ENCODE results near the gene HMGN1.
A peak's percentile ranks its signal among the peaks of the same experiment; 100 is the strongest.

HMGN1 gene

GRCh38 chr21:39350094-39351005 lies 1.5 kb upstream of the HMGN1 start:
- Histone ChIP-seq H3K9ac (ENCODE audit: low read depth, low read length) (peak overlapping the region; percentile 99), H3K36me3 (ENCODE audit: insufficient read depth, low read length) (peaks cover 29% of the 10 kb centered on the region), H4K20me1 (ENCODE audit: insufficient read depth, low read length) (peaks cover 26% of the 10 kb centered on the region), H3K4me3 (ENCODE audit: low read depth in 1 of 2, low read length in 2 of 2) (peak overlapping the region; percentile 66 to 91), H2AFZ (ENCODE audit: low read depth, low read length) (peak overlapping the region; percentile 99), H3K9me3 (ENCODE audit: insufficient read depth, low read length, severe bottlenecking) (no peaks in the 10 kb centered on the region), H3K79me2 (ENCODE audit: insufficient read depth, low read length) (peaks cover 49% of the 10 kb centered on the region), H3K4me1 (ENCODE audit: insufficient read depth, low read length) (peaks cover 38% of the 10 kb centered on the region), H3K4me2 (ENCODE audit: insufficient read depth, low read length) (peak overlapping the region; percentile 77), H3K27me3 (ENCODE audit: insufficient read depth, low read length, poor library complexity) (peaks cover 2% of the 10 kb centered on the region), H3K27ac (ENCODE audit: low read length) (peak overlapping the region; percentile 100)
- DNase-seq (no peak), ATAC-seq (ENCODE audit: insufficient read depth, low read depth) (no peak)
- no peak for TF ChIP-seq CTCF (IDR thresholded peaks at IDR 0.05; ENCODE audit: borderline replicate concordance, extremely low read depth, low read length, poor library complexity, severe bottlenecking)
- no peak for TF ChIP-seq EZH2 (IDR thresholded peaks at IDR 0.05; ENCODE audit: borderline replicate concordance, low read depth, low read length, severe bottlenecking)

GRCh38 chr21:39349211-39350093 lies 564 bp upstream of the HMGN1 start:
- H3K79me2 ChIP-seq (ENCODE audit: insufficient read depth, low read length): peaks cover 57% of the 10 kb centered on the region
- peak overlapping the region; percentile 100 for H3K27ac ChIP-seq (ENCODE audit: low read length)
- H2AFZ ChIP-seq (ENCODE audit: low read depth, low read length): peak overlapping the region; percentile 99
- H3K27me3 ChIP-seq (ENCODE audit: insufficient read depth, low read length, poor library complexity): no peaks in the 10 kb centered on the region
- peak overlapping the region; percentile 66 to 91 for H3K4me3 ChIP-seq (ENCODE audit: low read depth in 1 of 2, low read length in 2 of 2)
- H3K9me3 ChIP-seq (ENCODE audit: insufficient read depth, low read length, severe bottlenecking): no peaks in the 10 kb centered on the region
- ATAC-seq (ENCODE audit: insufficient read depth, low read depth): peak; percentile 88
- H3K4me2 ChIP-seq (ENCODE audit: insufficient read depth, low read length): peak overlapping the region; percentile 77
- H3K9ac ChIP-seq (ENCODE audit: low read depth, low read length): peak overlapping the region; percentile 99
- peaks cover 44% of the 10 kb centered on the region for H3K4me1 ChIP-seq (ENCODE audit: insufficient read depth, low read length)
- peaks cover 32% of the 10 kb centered on the region for H4K20me1 ChIP-seq (ENCODE audit: insufficient read depth, low read length)
- H3K36me3 ChIP-seq (ENCODE audit: insufficient read depth, low read length): peaks cover 38% of the 10 kb centered on the region
- DNase-seq: peak; percentile 98
- TF ChIP-seq EZH2 (IDR thresholded peaks at IDR 0.05; ENCODE audit: borderline replicate concordance, low read depth, low read length, severe bottlenecking) (no peak), CTCF (IDR thresholded peaks at IDR 0.05; ENCODE audit: borderline replicate concordance, extremely low read depth, low read length, poor library complexity, severe bottlenecking) (peak; percentile 3)

- Histone ChIP-seq H3K9me3 (ENCODE audit: insufficient read depth, low read length, severe bottlenecking) (no peaks in the 10 kb centered on the region), H3K4me1 (ENCODE audit: insufficient read depth, low read length) (peaks cover 44% of the 10 kb centered on the region), H3K36me3 (ENCODE audit: insufficient read depth, low read length) (peaks cover 53% of the 10 kb centered on the region), H3K27ac (ENCODE audit: low read length) (peak overlapping the region; percentile 95), H2AFZ (ENCODE audit: low read depth, low read length) (peak overlapping the region; percentile 77), H3K4me3 (ENCODE audit: low read depth in 1 of 2, low read length in 2 of 2) (peak overlapping the region; percentile 88 to 97), H3K4me2 (ENCODE audit: insufficient read depth, low read length) (peak overlapping the region; percentile 81), H3K79me2 (ENCODE audit: insufficient read depth, low read length) (peaks cover 64% of the 10 kb centered on the region), H4K20me1 (ENCODE audit: insufficient read depth, low read length) (peaks cover 41% of the 10 kb centered on the region), H3K9ac (ENCODE audit: low read depth, low read length) (peak overlapping the region; percentile 96), H3K27me3 (ENCODE audit: insufficient read depth, low read length, poor library complexity) (no peaks in the 10 kb centered on the region)
- TF ChIP-seq EZH2 (IDR thresholded peaks at IDR 0.05; ENCODE audit: borderline replicate concordance, low read depth, low read length, severe bottlenecking): no peak
- TF ChIP-seq CTCF (IDR thresholded peaks at IDR 0.05; ENCODE audit: borderline replicate concordance, extremely low read depth, low read length, poor library complexity, severe bottlenecking): no peak
- ATAC-seq (ENCODE audit: insufficient read depth, low read depth) (peak; percentile 0; the same call in 1 of the 3 replicates), DNase-seq (no peak)
Observed at GRCh38 chr21:39348040-39348354, 891 bp downstream of the HMGN1 start.

Data from DND-41 (cell line).